Stimulated activated CD4-positive, alpha-beta T cell treated with anti-CD3 and anti-CD28 coated beads, Interleukin-15, amount 100 ng/mL, for 48 hours (primary cell): ENCODE results near the gene PYHIN1.

Experiments used
- DNase-seq, 2 donors: peaks; one replicate each; pipeline ENCODE4 v3.0.0-alpha.2; 2020; ENCODE audit warnings: low read depth in 2 of 2

The PYHIN1 gene

GRCh38 chr1:159014003-159014571 lies 82.7 kb downstream of the PYHIN1 start:
- no peak for DNase-seq

DNA sequence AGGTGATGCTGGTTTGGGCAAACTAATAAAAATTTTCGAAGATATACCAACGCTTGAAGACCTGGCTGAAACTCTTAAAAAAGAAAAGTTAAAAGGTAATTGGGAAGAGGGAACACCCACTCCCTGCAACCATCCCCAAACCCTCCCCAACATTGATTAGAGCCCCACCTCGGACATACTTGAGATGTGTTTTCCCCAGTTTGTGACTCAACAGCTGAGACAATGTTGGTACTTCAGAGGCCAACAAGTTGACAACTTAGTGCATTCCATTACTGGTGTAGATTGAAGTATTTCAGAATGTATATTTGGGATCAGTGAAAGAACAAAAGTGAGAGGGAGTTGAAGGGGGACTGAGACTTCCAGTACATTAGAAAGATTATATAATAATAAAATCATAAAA lies 83.5 kb downstream of the PYHIN1 start:
- DNase-seq: no peak

DNA sequence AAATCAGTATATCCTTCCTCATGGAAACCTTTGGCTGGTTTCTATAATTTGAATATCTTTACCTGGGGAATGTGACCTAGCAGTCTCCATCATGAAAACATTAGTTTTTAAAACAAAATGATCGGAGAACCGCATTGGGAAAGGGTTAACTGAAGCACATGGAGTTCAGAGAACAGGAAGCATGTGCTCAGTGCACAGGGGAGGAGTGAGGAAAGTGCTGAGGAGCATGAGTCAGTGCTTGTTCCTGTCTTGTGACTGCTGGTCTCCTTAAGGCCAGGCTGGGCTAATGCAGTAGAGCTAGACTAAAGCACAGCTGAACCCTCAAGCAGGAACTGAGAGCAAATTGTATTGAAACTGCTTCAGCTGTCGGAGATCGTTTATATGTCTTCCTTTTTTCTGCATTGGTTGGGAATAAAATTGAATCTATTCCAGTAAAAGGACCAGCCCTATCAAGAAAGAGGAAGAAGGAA lies 84.1 kb downstream of the PYHIN1 start:
- peak; percentile 58 to 62 for DNase-seq

GRCh38 chr1:159023723-159024122 lies 92.4 kb downstream of the PYHIN1 start:
- DNase-seq: no peak

DNA sequence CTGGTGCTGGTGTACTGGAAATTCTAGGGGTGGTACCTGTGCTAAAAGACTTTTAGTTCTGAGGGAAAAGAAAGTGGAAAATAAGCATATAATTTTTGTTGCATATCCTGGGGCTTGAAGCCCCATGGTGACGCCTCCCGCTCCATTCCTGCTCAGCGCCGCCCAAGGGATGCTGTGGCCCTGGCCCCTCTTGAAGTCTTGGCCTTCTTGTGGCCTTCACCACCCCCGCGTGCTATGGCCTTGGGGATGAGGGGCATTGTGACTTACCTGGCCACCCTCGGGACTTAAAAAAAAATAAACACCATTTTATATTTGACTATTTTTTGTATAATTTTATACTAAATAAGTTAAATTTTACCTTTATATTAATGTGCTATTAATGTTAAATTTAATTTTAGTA lies 93.7 kb downstream of the PYHIN1 start:
- DNase-seq: no peak
